Smooth muscle cell (in vitro differentiated cells): Measurements from ENCODE around the gene FLNB. TPM values are rescaled to one million over a fixed set of nuclear protein-coding genes. Genes with fewer than 3 reads are reported as not detected.

Experiments used
- DNase-seq: peaks from one replicate; lab custom pipeline; 2025; ENCODE audit not compliant: unreplicated experiment; lab: John Stamatoyannopoulos, UW
- H2AFZ ChIP-seq: fragments of 200-600 bp; sonication (generic); 2 replicates; pipeline ENCODE4 v1.6.0; 2016; ENCODE audit warnings: antibody characterized with exemption, low read depth, mild to moderate bottlenecking
- H3F3A ChIP-seq: fragments of 200-600 bp; sonication (generic); 2 replicates; pipeline ENCODE4 v1.6.0; 2017; ENCODE audit warnings: antibody characterized with exemption, low read depth
- H3K27ac ChIP-seq: fragments of 200-600 bp; sonication (generic); 2 replicates; pipeline ENCODE4 v1.5.1; 2016; ENCODE audit warnings: low read depth, mild to moderate bottlenecking
- H3K27me3 ChIP-seq: fragments of 200-600 bp; sonication (generic); 2 replicates; pipeline ENCODE4 v1.6.1; 2016; ENCODE audit warnings: low read depth, mild to moderate bottlenecking
- H3K36me3 ChIP-seq: fragments of 200-600 bp; sonication (generic); 2 replicates; pipeline ENCODE4 v1.5.1; 2016; ENCODE audit warnings: low read depth
- H3K4me1 ChIP-seq: fragments of 200-600 bp; sonication (generic); 2 replicates; pipeline ENCODE4 v1.5.1; 2016; ENCODE audit warnings: low read depth
- H3K4me2 ChIP-seq: fragments of 200-600 bp; sonication (generic); 2 replicates; pipeline ENCODE4 v1.6.0; 2016; ENCODE audit warnings: mild to moderate bottlenecking
- H3K4me3 ChIP-seq: fragments of 200-600 bp; sonication (generic); 2 replicates; pipeline ENCODE4 v1.5.1; 2016; ENCODE audit warnings: mild to moderate bottlenecking
- H3K79me2 ChIP-seq: fragments of 200-600 bp; sonication (generic); 2 replicates; pipeline ENCODE4 v1.6.0; 2016; ENCODE audit warnings: low read depth, mild to moderate bottlenecking
- H3K9ac ChIP-seq: fragments of 200-600 bp; sonication (generic); 2 replicates; pipeline ENCODE4 v1.6.0; 2016; ENCODE audit warnings: low read depth
- H3K9me3 ChIP-seq: fragments of 200-600 bp; sonication (generic); replicated peaks from 2 replicates; pipeline ENCODE4 v1.5.1; 2016; ENCODE audit warnings: low read depth
- H4K20me1 ChIP-seq: fragments of 200-600 bp; sonication (generic); 2 replicates; pipeline ENCODE4 v1.6.0; 2016; ENCODE audit warnings: low read depth
- CTCF ChIP-seq: fragments of 200-600 bp; sonication (generic); IDR thresholded peaks from 2 replicates; pipeline ENCODE4 v1.5.1; 2017; ENCODE audit warnings: borderline replicate concordance, mild to moderate bottlenecking, antibody characterized with exemption; ENCODE audit not compliant: insufficient read depth, poor library complexity, severe bottlenecking
- WGBS: methylation state at CpG from one replicate; pipeline ENCODE4 v1.1.7; 2016; ENCODE audit warnings: low lambda C conversion rate; 5-methylcytosine and 5-hydroxymethylcytosine counted together
- polyA plus RNA-seq: library from polyadenylated mRNA; unstranded; fragments of >200 nt; fragmentation: Nextera tagmentation; extraction: Ambion mirVana; gene quantifications from 2 replicates; pipeline ENCODE4 v1.2.1, GENCODE V29; 2016
- total RNA-seq: library from RNA; depleted of rRNA; stranded (reverse); fragments of >200 nt; gene quantifications from 2 replicates; pipeline ENCODE4 v1.2.3, GENCODE V29; 2014

FLNB gene
- total and polyA plus RNA-seq, 2 experiments from 2014 or later = 52.7 to 145 TPM

- Histone ChIP-seq H3K27me3 (no peaks in the 10 kb centered on the region), H3K4me1 (peaks cover 4% of the 10 kb centered on the region), H3K27ac (no peak overlapping the region), H3F3A (no peaks in the 10 kb centered on the region), H3K4me2 (peak overlapping the region; percentile 85), H3K79me2 (no peaks in the 10 kb centered on the region), H3K9ac (no peak overlapping the region), H4K20me1 (no peaks in the 10 kb centered on the region), H3K9me3 (no peaks in the 10 kb centered on the region), H3K4me3 (peak overlapping the region; percentile 47), H3K36me3 (no peaks in the 10 kb centered on the region), H2AFZ (no peak overlapping the region)
- WGBS = 19% methylated on average over 45 of the region's 46 CpGs
- peak; percentile 78 for DNase-seq
- peak; percentile 90 for TF ChIP-seq CTCF
These were observed 169.7 kb downstream of the FLNB start for GRCh38 chr3:58177747-58178527.

- no peak overlapping the region for H3K27ac ChIP-seq
- DNase-seq = no peak
- peaks cover 4% of the 10 kb centered on the region for H3K4me1 ChIP-seq
- no peak overlapping the region for H3K4me3 ChIP-seq
- H3K27me3 ChIP-seq = no peaks in the 10 kb centered on the region
- H3K9me3 ChIP-seq = no peaks in the 10 kb centered on the region
- H3K9ac ChIP-seq = no peak overlapping the region
- H3K36me3 ChIP-seq = no peaks in the 10 kb centered on the region
- no peaks in the 10 kb centered on the region for H3F3A ChIP-seq
- H4K20me1 ChIP-seq = no peaks in the 10 kb centered on the region
- WGBS = 83% methylated on average over 17 of the region's 17 CpGs
- no peak overlapping the region for H2AFZ ChIP-seq
- H3K4me2 ChIP-seq = no peak overlapping the region
- no peak for TF ChIP-seq CTCF
- no peaks in the 10 kb centered on the region for H3K79me2 ChIP-seq
These were observed 170.5 kb downstream of the FLNB start for GRCh38 chr3:58178528-58179234.

GRCh38 chr3:58179235-58180098 is 171.2 kb downstream of the FLNB start:
- H4K20me1 ChIP-seq = no peaks in the 10 kb centered on the region
- no peaks in the 10 kb centered on the region for H3K27me3 ChIP-seq
- H3K27ac ChIP-seq = no peak overlapping the region
- no peak overlapping the region for H2AFZ ChIP-seq
- H3K79me2 ChIP-seq = no peaks in the 10 kb centered on the region
- no peak overlapping the region for H3K4me3 ChIP-seq
- no peaks in the 10 kb centered on the region for H3F3A ChIP-seq
- H3K36me3 ChIP-seq = no peaks in the 10 kb centered on the region
- TF ChIP-seq CTCF = no peak
- DNase-seq = no peak
- no peak overlapping the region for H3K4me2 ChIP-seq
- H3K4me1 ChIP-seq = peaks cover 4% of the 10 kb centered on the region
- H3K9ac ChIP-seq = no peak overlapping the region
- 92% methylated on average over 13 of the region's 13 CpGs for WGBS
- no peaks in the 10 kb centered on the region for H3K9me3 ChIP-seq
